CD4-positive, alpha-beta T cell treated with Interleukin-4 for 4 hours (primary cell): ENCODE results near the gene LPAR6.
"Not testable (repeated sequence)": the region's sequence is repeated elsewhere in the genome, so short reads cannot be mapped to it uniquely, and the experiment has no call there.

ENCODE experiments used
- DNase-seq: peaks from one replicate; pipeline ENCODE4 v3.0.0-alpha.2; 2020

LPAR6 gene, protein sequence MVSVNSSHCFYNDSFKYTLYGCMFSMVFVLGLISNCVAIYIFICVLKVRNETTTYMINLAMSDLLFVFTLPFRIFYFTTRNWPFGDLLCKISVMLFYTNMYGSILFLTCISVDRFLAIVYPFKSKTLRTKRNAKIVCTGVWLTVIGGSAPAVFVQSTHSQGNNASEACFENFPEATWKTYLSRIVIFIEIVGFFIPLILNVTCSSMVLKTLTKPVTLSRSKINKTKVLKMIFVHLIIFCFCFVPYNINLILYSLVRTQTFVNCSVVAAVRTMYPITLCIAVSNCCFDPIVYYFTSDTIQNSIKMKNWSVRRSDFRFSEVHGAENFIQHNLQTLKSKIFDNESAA

DNA sequence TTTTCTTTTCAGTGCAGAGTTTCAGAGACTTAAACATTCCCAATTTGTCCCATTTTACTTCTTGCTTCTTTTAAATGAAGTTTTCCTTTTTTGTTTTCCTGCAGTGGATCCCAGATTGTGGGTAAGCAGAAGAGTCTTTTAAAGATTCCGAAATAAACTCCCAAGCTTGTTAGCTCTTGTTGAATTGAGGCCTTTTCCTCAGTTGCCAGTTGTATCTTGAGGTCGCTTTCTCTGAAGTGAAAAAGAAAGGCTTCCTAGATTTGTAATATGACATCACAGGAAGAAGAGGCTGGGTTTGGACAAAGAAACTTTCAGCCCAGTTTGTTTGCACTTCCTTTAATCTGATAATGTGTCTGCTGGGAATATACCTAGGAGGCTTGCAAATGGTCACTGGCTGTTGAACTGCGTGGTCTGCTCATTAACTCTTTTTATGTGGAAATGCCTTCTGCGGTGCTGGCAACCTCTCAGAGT is at the start of gene LPAR6:
Gene LPAR6, minus strand, starts transcription at position 233 of the 471 bp plus-strand sequence. CDS start 690 bp downstream, outside the sequence.
- peak; percentile 66 for DNase-seq

DNA sequence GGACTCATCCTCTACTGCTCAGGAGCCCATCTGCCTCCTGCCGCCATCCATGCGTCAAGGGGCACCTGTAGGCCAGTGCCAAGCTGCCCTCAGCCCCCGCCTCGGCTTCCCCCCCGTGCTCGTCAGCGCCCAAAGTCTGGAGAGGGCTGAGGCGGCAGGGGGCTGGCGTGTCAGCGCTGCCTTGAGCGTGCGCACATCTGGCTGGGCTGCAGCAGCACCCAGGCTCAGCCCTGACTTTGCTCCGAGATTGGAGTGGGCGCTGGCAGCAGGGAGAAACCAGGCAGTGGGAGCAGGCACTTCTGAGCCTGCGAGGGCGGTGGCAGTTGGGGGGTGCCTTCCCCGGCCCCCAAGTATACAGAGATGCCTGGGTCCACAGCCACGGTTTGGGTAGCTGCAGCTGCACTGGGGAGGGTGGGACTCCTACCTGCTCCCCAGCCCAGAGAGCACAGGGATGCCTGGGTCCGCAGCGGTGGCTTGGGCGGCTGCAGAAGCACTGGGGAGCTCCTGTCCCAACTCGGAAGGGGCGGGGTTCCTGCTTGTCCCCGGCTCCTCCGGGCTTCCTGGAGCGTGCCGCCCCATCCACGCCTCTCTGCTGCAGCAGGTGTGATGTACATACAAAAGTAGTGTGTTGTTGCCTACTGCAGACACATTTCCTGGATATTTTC is 44.8 kb upstream of the LPAR6 start:
- DNase-seq = no peak

DNA sequence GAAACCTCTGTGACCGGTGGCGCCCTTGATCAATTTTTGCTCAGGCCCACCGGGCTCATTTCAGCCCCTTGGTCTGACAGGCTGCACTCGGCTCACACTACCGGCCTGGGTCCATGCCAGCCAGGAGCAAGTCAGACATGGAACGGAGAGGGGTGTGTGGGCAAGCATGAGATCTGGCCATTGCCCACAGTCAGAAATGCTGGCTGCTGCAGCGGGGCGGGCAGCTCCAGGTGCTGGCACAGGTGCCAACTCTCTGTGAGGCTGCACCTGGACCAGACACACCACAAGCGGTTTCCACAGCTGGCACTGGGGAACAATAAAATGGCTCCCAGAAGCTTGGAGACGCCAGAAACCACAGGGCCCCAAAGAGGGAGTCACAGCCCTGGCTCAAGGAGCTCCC is 43.6 kb upstream of the LPAR6 start:
- DNase-seq = no peak

DNA sequence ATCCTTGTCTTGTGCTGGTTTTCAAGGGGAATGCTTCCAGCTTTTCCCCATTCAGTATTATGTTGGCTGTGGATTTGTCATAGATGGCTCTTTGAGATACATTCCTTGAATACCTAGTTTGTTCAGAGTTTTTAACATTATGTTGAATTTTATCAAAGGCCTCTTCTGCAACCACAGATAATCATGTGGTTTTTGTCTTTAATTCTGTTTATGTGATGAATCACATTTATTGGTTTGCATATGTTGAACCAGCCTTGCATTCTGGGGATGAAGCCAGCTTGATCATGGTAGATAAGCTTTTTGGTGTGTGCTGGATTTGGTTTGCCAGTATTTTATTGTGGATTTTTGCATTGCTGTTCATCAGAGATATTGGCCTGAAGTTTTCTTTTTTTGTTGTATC is 38.3 kb upstream of the LPAR6 start:
- not testable (repeated sequence) for DNase-seq

DNA sequence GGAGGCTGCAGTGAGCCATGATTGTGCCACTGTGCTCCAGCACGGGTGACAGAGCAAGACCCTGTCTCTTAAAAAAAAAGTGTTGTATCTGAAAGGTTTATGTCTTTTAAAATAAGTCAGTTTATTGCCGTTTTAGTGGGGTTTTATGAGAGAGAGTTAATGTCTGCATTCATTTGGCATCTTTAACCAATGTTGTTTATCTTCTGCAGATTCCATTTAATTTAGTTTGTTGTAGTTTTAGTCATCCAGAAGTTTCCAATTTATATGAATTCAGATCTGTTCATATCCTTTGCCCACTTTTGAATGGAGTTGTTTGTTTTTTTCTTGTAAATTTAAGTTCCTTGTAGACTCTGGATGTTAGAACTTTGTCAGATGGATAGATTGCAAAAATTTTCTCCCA is 36.7 kb upstream of the LPAR6 start:
- no peak for DNase-seq

DNA sequence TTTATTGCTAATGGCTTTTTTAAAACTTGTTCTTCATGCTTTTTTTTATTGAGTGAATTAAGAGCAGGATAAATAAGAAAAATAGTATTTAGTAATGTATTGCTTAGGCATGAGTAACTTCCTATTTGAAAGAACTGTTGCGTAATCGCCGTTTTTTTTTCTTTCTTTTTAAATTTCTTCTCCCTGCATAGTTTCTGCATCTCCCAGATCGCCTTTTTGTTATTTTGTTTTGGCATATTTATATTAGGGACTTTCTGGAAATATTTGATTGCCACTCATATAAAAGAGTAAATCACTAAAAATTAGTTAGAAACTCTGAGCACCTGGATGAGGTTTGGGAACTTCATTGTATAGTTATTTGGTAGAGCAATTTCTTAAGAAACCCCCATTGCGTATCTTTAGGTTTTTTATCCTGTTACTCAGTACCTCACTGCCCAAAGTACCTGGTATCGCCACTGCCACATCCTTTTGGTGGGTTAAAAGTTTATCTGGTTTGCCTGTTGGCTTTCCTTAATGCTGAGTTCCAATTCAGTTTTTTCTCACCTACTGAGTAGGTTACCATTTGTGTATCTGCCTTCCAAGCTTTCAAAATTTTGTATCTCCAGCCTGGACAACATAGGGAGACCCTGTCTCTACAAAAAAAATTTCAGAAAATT is 36.2 kb upstream of the LPAR6 start:
- no peak for DNase-seq

DNA sequence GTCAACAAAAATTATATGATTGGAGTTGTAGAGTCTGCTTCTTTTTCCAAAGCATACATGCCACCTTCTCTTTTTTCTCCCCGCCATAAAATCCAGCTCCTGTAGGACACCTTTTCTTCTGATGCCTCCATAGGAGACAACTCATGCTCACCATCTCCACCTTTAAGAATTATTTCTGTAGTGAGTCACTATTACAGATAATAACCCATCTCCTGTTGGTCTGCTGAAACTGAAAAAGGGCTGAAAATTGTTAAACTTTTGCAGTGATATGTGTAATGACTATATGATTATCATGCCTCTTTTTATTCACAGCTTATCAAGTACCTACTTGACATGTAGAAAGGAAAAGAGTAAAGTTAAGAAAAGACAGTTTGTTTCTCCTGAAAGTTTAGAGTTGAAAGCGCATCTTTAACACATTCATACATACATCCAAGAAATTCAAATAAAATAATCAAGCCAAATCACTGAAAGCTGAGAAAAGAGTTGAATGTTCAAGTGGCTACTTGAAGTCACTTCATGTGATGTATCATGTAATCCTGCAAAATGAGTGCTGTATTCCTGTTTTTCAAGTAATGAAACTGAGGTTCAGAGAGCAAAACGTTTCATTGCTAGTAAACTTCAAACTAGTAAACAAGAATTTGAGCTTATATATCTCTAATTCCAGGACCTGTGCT is 35.5 kb upstream of the LPAR6 start:
- DNase-seq = no peak

DNA sequence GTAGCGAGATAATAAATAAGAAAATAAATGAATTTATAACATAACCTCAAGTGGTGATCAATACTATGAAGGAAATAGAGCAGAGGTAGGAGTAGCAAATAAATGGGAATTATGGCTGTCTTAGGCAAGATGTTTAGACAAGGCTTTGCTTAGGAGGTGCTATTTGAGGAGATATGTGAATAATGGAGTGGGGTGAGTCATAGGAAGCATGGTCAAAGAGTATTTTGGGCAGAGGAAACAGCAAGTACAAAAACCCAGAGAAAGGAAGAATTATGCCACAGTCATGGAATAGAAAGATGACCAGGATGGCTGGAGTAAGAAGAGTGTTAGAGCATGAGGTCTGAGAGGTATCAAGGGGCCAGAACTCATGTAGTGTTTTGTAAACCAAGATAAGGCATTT is 33.6 kb upstream of the LPAR6 start:
- DNase-seq = no peak

DNA sequence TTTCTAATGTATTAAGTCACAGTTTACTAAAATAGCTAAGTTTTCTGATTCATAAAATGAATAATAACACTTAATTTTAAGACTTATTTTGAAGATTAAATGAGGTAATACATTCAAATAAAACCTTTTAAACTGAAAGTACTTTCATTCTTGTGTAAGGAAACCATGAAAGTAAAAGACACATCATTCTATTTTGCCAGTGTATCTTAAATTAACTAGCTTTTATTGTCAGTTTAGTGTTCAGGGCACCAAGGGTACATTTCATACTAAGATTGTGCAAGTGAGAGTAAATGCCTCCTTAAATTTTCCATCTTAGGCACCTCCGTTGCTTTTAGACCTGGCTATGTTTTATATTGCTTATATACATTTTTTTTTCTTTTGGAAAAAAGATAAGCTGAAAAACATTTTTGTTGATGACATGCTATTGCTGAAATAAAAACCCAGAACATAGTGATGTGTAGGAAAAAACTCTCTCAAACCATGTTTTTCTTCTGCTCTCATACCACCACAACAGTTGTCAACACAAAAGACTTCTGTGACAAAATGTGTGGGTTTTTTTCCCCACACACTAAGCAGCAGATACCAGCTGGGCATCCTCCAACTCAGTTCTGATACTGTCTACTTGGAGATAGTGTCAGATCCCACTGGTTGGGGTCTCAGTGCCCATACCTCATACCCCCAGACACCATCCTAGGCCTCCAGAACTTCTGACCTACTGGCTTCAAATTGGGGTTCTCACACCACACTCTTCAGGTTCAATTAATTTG is 30.7 kb upstream of the LPAR6 start:
- no peak for DNase-seq

- no peak for DNase-seq
These were observed 24.5 kb upstream of the LPAR6 start for GRCh38 chr13:48437371-48437770.

GRCh38 chr13:48436661-48437288 is 23.9 kb upstream of the LPAR6 start:
- DNase-seq = no peak

DNA sequence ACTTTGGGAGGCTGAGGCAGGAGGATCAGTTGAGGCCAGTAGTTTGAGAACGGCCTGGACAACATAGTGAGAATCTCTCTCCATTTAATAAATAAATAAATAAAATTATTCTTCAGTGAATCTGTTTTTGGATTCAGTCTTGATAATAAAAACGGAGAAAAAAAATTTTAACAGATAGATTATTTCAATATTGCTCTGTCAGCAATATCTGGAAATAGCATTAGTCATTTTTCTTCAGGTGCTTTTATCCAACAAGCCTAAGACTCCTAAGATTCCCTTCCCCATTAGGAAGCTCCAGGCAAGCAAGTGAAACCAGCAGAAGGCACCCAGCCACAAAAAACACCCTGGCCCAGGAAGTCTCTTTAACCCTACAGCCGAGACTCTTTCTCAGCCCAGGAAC is 21.3 kb upstream of the LPAR6 start:
- DNase-seq = no peak

GRCh38 chr13:48431987-48432615 is 19.2 kb upstream of the LPAR6 start:
- no peak for DNase-seq

DNA sequence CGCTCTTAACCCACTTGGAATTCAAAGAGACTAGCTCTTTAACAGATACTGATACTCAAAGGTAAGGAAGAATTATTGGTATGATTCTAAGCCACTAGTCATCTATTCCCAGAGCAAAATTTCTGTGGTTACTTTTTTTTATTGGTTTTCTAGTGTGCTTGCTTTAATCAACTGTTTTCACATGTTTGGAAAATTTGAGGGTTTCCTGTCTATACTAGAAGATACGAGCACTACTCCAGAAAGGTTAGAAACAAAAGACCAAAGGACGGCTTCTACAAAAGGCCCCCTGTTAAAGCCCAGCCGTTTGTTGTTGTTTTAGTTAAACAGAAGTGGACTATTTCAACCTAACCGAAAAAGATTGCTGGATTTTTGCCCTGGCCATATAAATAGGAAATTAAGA is 18.5 kb upstream of the LPAR6 start:
- no peak for DNase-seq

- no peak for DNase-seq
These were observed 17.0 kb upstream of the LPAR6 start for GRCh38 chr13:48429886-48430285.

DNA sequence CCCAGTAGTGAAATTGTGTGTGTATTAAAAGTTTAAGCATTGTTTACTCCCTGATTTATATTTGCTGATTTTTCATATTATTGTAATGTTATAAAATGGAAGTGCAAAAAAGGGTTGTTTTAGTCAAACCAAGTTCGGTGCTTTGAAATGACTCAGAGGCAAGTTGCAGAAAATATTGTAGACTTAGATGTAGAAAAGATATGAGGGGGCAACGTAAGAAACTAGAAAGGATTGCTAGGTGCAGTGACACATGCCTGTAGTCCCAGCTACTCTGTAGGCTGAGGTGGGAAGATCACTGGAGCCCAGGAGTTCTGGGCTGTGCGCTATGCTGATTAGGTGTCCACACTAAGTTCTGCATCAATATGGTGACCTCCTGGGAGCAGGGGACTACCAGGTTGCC is 16.1 kb upstream of the LPAR6 start:
- no peak for DNase-seq

DNA sequence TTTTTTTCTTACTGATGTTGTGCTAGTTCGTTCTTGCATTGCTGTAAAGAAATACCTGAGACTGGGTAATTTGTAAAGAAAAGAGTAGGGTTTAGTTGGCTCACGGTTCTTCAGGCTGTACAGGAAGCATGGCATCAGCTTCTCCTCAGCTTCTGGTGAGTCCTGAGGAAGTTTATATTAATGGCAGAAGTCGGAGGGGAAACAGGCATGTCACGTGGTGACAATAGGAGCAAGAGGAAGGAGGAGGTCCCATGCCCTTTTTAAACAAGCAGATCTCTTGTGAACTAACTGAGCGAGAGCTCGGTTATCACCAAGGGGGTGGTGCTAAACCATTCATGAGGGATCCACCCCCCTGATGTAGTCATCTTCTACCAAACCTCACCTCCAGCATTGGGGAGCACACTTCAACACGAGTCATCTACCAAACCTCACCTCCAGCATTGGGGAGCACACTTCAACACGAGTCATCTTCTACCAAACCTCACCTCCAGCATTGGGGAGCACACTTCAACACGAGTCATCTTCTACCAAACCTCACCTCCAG is 13.9 kb upstream of the LPAR6 start:
- not testable (repeated sequence) for DNase-seq

- no peak for DNase-seq
These were observed 13.1 kb upstream of the LPAR6 start for GRCh38 chr13:48426052-48426451.

DNA sequence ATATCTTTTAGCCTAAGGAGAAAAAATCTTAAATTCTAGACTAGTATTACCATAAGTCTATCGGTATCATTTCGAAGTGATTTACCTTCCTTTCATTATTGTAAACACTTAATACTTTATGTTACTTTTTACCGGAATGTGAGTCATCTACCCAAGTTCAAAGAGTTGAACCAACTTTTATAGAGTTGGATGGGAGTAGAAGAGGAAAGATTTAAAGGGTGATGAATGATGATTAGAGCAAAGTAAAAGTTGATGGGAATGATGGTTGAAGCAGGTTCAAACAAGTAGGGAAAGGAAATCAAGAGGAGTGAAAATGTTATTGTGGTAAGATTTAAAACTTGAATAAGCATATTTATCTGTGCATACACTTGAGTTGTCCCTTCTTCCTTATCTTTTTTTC is 11.3 kb upstream of the LPAR6 start:
- no peak for DNase-seq

DNA sequence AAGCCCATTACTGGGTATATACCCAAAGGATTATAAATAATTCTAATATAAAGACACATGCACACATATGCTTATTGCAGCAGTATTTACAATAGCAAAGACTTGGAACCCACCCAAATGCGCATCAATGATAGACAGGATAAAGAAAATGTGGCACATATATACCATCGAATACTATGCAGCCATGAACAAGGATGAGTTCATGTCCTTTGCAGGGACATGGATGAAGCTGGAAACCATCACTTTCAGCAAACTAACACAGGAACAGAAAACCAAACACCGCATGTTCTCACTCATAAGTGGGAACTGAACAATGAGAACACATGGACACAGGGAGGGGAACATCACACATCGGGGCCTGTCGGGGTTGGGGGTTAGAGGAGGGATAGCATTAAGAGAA is 9.1 kb upstream of the LPAR6 start:
- not testable (repeated sequence) for DNase-seq

GRCh38 chr13:48415516-48415915 is 2.6 kb upstream of the LPAR6 start:
- no peak for DNase-seq
